ENCODE data around the gene PCDHGB2. TPM values are rescaled to one million over a fixed set of nuclear protein-coding genes. Genes with fewer than 3 reads are reported as not detected.

Gene PCDHGB2
- total and polyA plus RNA-seq, 2 of the 8 experiments (the other 6 are each of a cell fraction or from before 2014, with no cell fraction given), result 1.9 to 2.9 TPM

DNA sequence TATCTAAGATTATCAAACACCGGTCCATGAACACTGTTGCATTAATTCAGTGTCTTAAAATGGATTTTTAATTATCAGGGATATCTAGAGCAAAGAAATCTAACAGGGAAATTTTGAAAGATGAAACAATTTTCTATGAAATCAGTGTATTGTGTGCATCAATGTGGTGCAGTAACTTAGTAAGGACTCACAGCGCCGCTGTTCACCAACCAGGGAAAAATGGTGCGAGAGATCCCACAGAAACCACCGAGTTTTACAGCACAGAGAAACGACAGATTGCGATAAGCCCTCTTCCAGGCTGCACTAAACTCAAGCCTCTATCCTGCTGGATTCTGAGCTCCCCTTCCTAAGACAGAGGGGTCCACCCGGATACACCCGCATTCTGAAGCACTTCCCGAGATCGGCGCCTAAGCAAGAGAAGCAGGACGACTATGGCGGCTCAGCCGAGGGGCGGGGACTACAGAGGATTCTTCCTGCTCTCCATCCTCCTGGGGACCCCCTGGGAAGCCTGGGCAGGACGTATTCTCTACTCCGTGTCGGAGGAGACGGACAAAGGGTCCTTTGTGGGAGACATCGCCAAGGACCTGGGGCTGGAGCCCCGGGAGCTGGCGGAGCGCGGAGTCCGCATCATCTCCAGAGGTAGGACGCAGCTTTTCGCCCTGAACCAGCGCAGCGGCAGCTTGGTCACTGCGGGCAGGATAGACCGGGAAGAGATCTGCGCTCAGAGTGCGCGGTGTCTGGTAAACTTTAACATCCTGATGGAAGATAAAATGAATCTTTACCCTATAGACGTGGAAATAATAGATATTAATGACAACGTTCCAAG, 22.9 kb downstream of the PCDHGB2 start, which contains the start of gene PCDHGA7 (continued):
- TF ChIP-seq, protein P1, sequence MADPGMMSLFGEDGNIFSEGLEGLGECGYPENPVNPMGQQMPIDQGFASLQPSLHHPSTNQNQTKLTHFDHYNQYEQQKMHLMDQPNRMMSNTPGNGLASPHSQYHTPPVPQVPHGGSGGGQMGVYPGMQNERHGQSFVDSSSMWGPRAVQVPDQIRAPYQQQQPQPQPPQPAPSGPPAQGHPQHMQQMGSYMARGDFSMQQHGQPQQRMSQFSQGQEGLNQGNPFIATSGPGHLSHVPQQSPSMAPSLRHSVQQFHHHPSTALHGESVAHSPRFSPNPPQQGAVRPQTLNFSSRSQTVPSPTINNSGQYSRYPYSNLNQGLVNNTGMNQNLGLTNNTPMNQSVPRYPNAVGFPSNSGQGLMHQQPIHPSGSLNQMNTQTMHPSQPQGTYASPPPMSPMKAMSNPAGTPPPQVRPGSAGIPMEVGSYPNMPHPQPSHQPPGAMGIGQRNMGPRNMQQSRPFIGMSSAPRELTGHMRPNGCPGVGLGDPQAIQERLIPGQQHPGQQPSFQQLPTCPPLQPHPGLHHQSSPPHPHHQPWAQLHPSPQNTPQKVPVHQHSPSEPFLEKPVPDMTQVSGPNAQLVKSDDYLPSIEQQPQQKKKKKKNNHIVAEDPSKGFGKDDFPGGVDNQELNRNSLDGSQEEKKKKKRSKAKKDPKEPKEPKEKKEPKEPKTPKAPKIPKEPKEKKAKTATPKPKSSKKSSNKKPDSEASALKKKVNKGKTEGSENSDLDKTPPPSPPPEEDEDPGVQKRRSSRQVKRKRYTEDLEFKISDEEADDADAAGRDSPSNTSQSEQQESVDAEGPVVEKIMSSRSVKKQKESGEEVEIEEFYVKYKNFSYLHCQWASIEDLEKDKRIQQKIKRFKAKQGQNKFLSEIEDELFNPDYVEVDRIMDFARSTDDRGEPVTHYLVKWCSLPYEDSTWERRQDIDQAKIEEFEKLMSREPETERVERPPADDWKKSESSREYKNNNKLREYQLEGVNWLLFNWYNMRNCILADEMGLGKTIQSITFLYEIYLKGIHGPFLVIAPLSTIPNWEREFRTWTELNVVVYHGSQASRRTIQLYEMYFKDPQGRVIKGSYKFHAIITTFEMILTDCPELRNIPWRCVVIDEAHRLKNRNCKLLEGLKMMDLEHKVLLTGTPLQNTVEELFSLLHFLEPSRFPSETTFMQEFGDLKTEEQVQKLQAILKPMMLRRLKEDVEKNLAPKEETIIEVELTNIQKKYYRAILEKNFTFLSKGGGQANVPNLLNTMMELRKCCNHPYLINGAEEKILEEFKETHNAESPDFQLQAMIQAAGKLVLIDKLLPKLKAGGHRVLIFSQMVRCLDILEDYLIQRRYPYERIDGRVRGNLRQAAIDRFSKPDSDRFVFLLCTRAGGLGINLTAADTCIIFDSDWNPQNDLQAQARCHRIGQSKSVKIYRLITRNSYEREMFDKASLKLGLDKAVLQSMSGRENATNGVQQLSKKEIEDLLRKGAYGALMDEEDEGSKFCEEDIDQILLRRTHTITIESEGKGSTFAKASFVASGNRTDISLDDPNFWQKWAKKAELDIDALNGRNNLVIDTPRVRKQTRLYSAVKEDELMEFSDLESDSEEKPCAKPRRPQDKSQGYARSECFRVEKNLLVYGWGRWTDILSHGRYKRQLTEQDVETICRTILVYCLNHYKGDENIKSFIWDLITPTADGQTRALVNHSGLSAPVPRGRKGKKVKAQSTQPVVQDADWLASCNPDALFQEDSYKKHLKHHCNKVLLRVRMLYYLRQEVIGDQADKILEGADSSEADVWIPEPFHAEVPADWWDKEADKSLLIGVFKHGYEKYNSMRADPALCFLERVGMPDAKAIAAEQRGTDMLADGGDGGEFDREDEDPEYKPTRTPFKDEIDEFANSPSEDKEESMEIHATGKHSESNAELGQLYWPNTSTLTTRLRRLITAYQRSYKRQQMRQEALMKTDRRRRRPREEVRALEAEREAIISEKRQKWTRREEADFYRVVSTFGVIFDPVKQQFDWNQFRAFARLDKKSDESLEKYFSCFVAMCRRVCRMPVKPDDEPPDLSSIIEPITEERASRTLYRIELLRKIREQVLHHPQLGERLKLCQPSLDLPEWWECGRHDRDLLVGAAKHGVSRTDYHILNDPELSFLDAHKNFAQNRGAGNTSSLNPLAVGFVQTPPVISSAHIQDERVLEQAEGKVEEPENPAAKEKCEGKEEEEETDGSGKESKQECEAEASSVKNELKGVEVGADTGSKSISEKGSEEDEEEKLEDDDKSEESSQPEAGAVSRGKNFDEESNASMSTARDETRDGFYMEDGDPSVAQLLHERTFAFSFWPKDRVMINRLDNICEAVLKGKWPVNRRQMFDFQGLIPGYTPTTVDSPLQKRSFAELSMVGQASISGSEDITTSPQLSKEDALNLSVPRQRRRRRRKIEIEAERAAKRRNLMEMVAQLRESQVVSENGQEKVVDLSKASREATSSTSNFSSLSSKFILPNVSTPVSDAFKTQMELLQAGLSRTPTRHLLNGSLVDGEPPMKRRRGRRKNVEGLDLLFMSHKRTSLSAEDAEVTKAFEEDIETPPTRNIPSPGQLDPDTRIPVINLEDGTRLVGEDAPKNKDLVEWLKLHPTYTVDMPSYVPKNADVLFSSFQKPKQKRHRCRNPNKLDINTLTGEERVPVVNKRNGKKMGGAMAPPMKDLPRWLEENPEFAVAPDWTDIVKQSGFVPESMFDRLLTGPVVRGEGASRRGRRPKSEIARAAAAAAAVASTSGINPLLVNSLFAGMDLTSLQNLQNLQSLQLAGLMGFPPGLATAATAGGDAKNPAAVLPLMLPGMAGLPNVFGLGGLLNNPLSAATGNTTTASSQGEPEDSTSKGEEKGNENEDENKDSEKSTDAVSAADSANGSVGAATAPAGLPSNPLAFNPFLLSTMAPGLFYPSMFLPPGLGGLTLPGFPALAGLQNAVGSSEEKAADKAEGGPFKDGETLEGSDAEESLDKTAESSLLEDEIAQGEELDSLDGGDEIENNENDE (IDR thresholded peaks at IDR 0.05; ENCODE audit: insufficient replicate concordance, low read length), result no peak
- TF ChIP-seq TBP (IDR thresholded peaks at IDR 0.05; ENCODE audit: low read depth, low read length), result no peak
- TF ChIP-seq, protein P2, sequence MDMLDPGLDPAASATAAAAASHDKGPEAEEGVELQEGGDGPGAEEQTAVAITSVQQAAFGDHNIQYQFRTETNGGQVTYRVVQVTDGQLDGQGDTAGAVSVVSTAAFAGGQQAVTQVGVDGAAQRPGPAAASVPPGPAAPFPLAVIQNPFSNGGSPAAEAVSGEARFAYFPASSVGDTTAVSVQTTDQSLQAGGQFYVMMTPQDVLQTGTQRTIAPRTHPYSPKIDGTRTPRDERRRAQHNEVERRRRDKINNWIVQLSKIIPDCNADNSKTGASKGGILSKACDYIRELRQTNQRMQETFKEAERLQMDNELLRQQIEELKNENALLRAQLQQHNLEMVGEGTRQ (IDR thresholded peaks at IDR 0.05; ENCODE audit: low read length), result no peak
- TF ChIP-seq CBX8 (IDR thresholded peaks at IDR 0.05; ENCODE audit: borderline replicate concordance, low read depth, low read length), result no peak
- TF ChIP-seq SUZ12 (IDR thresholded peaks at IDR 0.05; ENCODE audit: low read length), result no peak
- TF ChIP-seq BACH1 (IDR thresholded peaks at IDR 0.05; ENCODE audit: low read length), result no peak
- TF ChIP-seq SP4 (IDR thresholded peaks at IDR 0.05; ENCODE audit: low read length), result no peak
- TF ChIP-seq BCL11A (IDR thresholded peaks at IDR 0.05; ENCODE audit: low read depth in 2 of 2, low read length in 2 of 2), result no peak
- no peak for TF ChIP-seq CEBPB (IDR thresholded peaks at IDR 0.05; ENCODE audit: low read depth, low read length)
- no peak for TF ChIP-seq KDM5A (IDR thresholded peaks at IDR 0.05; ENCODE audit: low read length)

Data from H1 (cell line).